ENCODE results near the gene TSPAN3.
A peak's percentile ranks its signal among the peaks of the same experiment; 100 is the strongest.

Gene TSPAN3

GRCh38 chr15:77032647-77033416 is 38.1 kb downstream of the TSPAN3 start:
- no peak for DNase-seq

GRCh38 chr15:77032052-77032646 is 38.8 kb downstream of the TSPAN3 start:
- DNase-seq: no peak

GRCh38 chr15:77031376-77032050 is 39.4 kb downstream of the TSPAN3 start:
- DNase-seq: peak; percentile 33 to 47 (median 37)

- no peak for DNase-seq
Measured at GRCh38 chr15:77030928-77031375, 40.0 kb downstream of the TSPAN3 start.

GRCh38 chr15:77030048-77030927 is 40.6 kb downstream of the TSPAN3 start:
- no peak for DNase-seq

GRCh38 chr15:77029166-77030047 is 41.5 kb downstream of the TSPAN3 start:
- DNase-seq: no peak

- no peak for DNase-seq
Measured at GRCh38 chr15:77028451-77029165, 42.3 kb downstream of the TSPAN3 start.

- DNase-seq: no peak
Measured at GRCh38 chr15:77027697-77028450, 43.0 kb downstream of the TSPAN3 start.

- no peak for DNase-seq
Measured at GRCh38 chr15:77027111-77027696, 43.7 kb downstream of the TSPAN3 start.

GRCh38 chr15:77026501-77027110 is 44.3 kb downstream of the TSPAN3 start:
- no peak for DNase-seq

GRCh38 chr15:77025941-77026411 is 44.9 kb downstream of the TSPAN3 start:
- no peak for DNase-seq

- DNase-seq: no peak
Measured at GRCh38 chr15:77025083-77025901, 45.6 kb downstream of the TSPAN3 start.

GRCh38 chr15:77024273-77025082 is 46.4 kb downstream of the TSPAN3 start:
- DNase-seq: peak; percentile 57 to 81 (median 73)

- no peak for DNase-seq
Measured at GRCh38 chr15:77023576-77024272, 47.2 kb downstream of the TSPAN3 start.

- DNase-seq: no peak
Measured at GRCh38 chr15:77022646-77023575, 48.0 kb downstream of the TSPAN3 start.
